ENCODE data around the gene DIPK1B. TPM values are rescaled to one million over a fixed set of nuclear protein-coding genes. Genes with fewer than 3 reads are reported as not detected.

The DIPK1B gene
- total and polyA plus RNA-seq, 2 donors (not counting 3 experiments of a cell fraction or from before 2014, with no cell fraction given): 253 to 441 TPM

DNA sequence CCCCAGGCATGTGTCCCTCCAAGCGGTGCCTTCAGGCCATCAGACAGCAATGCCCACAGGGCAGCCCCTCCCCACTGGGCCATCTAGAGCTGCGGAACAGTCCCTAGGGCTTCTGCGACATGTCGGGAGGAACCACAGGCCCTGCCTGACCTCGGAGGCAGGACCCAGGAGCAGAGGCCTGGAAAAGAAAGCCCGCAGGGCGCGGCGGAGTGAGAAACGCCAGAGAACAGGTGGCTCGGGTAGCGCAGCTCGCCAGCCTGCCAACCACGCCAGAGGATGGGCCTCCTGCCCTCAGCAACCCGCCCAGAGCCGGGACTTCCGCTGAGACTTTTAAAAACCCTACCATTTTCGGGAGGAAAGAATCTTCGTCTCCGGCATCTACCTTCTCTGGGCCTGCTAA is 45.0 kb downstream of the DIPK1B start:
- H3K4me1 ChIP-seq (ENCODE audit: control insufficient read depth, extremely low read depth, insufficient read depth, low read length): no peaks in the 10 kb centered on the region
- no peaks in the 10 kb centered on the region for H3K79me2 ChIP-seq (ENCODE audit: control insufficient read depth, insufficient read depth, low read length)
- no peak overlapping the region for H3K4me2 ChIP-seq (ENCODE audit: insufficient read depth, low read length)
- no peaks in the 10 kb centered on the region for H3K9me3 ChIP-seq (replicated peaks; ENCODE audit: control insufficient read depth, insufficient read depth, low read length)
- POLR2A ChIA-PET: no interaction called here
- H3K27ac ChIP-seq (ENCODE audit: insufficient read depth, low read depth, low read length): no peak overlapping the region
- intact Hi-C loops (cut with micrococcal nuclease): no loop called here
- CTCF ChIA-PET: interaction anchor here (1.4 kb wide), 1 partner anchor 11 kb away, joined by 5 read pairs; no protein-coding TSS in a partner anchor
- H3K9ac ChIP-seq (replicated peaks; ENCODE audit: extremely low read depth, insufficient read depth, low read length): no peak overlapping the region
- FAIRE-seq (no peak), DNase-seq (ENCODE audit: low read depth, low spot score) (no peak)
- H3K4me3 ChIP-seq (replicated peaks in 1 of 3; ENCODE audit: insufficient read depth in 1 of 3, low read depth in 1 of 3, low read length in 3 of 3): no peak overlapping the region
- H4K20me1 ChIP-seq (replicated peaks; ENCODE audit: control insufficient read depth, extremely low read depth, insufficient read depth, low read length): no peaks in the 10 kb centered on the region
- no peaks in the 10 kb centered on the region for H3K36me3 ChIP-seq (ENCODE audit: control insufficient read depth in 2 of 2, extremely low read depth in 1 of 2, insufficient read depth in 2 of 2, low read length in 2 of 2)
- no peaks in the 10 kb centered on the region for H3K9me1 ChIP-seq (replicated peaks; ENCODE audit: control insufficient read depth, extremely low read depth, insufficient read depth, low read length)
- H2AFZ ChIP-seq (ENCODE audit: low read depth, low read length): no peak overlapping the region
- dilution Hi-C loops (cut with MboI; ENCODE audit: extremely low pct_ligation_motif_present, low sequenced_read_pairs): no loop called here
- no TSS peak for BruUV-seq (replicated peaks)
- TF ChIP-seq JUN (IDR thresholded peaks at IDR 0.05; ENCODE audit: borderline replicate concordance, insufficient read depth, insufficient read length, low read depth): no peak
- TF ChIP-seq, protein P1, sequence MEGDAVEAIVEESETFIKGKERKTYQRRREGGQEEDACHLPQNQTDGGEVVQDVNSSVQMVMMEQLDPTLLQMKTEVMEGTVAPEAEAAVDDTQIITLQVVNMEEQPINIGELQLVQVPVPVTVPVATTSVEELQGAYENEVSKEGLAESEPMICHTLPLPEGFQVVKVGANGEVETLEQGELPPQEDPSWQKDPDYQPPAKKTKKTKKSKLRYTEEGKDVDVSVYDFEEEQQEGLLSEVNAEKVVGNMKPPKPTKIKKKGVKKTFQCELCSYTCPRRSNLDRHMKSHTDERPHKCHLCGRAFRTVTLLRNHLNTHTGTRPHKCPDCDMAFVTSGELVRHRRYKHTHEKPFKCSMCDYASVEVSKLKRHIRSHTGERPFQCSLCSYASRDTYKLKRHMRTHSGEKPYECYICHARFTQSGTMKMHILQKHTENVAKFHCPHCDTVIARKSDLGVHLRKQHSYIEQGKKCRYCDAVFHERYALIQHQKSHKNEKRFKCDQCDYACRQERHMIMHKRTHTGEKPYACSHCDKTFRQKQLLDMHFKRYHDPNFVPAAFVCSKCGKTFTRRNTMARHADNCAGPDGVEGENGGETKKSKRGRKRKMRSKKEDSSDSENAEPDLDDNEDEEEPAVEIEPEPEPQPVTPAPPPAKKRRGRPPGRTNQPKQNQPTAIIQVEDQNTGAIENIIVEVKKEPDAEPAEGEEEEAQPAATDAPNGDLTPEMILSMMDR (IDR thresholded peaks at IDR 0.05; ENCODE audit: extremely low read depth in 1 of 2, insufficient read depth in 1 of 2, low read depth in 1 of 2, low read length in 2 of 2): no peak
- no peak for TF ChIP-seq POLR2A (IDR thresholded peaks at IDR 0.05; ENCODE audit: low read depth, low read length)
- no peak for TF ChIP-seq FOS (IDR thresholded peaks at IDR 0.05; ENCODE audit: borderline replicate concordance, insufficient read depth, low read length)
- TF ChIP-seq GATA2 (IDR thresholded peaks at IDR 0.05; ENCODE audit: insufficient read depth, insufficient read length, low read depth, low read length): no peak
- TF ChIP-seq, protein P2, sequence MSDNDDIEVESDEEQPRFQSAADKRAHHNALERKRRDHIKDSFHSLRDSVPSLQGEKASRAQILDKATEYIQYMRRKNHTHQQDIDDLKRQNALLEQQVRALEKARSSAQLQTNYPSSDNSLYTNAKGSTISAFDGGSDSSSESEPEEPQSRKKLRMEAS (IDR thresholded peaks at IDR 0.05; ENCODE audit: insufficient read depth, insufficient read length): no peak
- no peak for TF ChIP-seq EZH2 (IDR thresholded peaks at IDR 0.05; ENCODE audit: borderline replicate concordance, low read depth, low read length, severe bottlenecking)
- no peak for TF ChIP-seq MYC (IDR thresholded peaks at IDR 0.05; ENCODE audit: low read depth, low read length)
- no peak for TF ChIP-seq POLR2AphosphoS5 (IDR thresholded peaks at IDR 0.05; ENCODE audit: insufficient read depth, low read depth, low read length)
- no peaks in the 10 kb centered on the region for H3K27me3 ChIP-seq (ENCODE audit: control insufficient read depth in 2 of 2, insufficient read depth in 2 of 2, low read length in 2 of 2)
